Calu3 (cell line): ENCODE measurements around the gene ZNF682. TPM values are rescaled to one million over a fixed set of nuclear protein-coding genes. Genes with fewer than 3 reads are reported as not detected.
"Not testable (repeated sequence)": the region's sequence is repeated elsewhere in the genome, so short reads cannot be mapped to it uniquely, and the experiment has no call there.

Experiments used
- Bru-seq: library from RNA; stranded (reverse); fragments of 400-500 nt; gene quantifications from one replicate; lab custom pipeline; 2021; lab: Mats Ljungman, UMichigan
- BruChase-seq, 2 experiments: library from RNA; stranded (reverse); fragments of 400-500 nt; gene quantifications; one replicate each; lab custom pipeline; 2021; lab: Mats Ljungman, UMichigan
- BruUV-seq: library from RNA; stranded (reverse); fragments of 400-500 nt; replicated peaks from 2 replicates; lab custom pipeline; 2021; lab: Mats Ljungman, UMichigan
- CTCF ChIA-PET: fragments of 300-600 bp; sonication (Branson Sonifier 250); formaldehyde crosslinking; loops from one replicate; lab custom pipeline; 2022; ENCODE audit warnings: antibody characterized with exemption; lab: Charles Lee
- DNase-seq: peaks from one replicate; pipeline ENCODE4 v3.0.0; 2022
- H3K27ac Mint-ChIP-seq: one replicate; pipeline ENCODE4 v1.8.0; 2022; ENCODE audit warnings: mixed read lengths; ENCODE audit not compliant: unreplicated experiment
- H3K27me3 Mint-ChIP-seq: one replicate; pipeline ENCODE4 v1.8.0; 2022; ENCODE audit warnings: mixed read lengths; ENCODE audit not compliant: unreplicated experiment
- H3K36me3 Mint-ChIP-seq: one replicate; pipeline ENCODE4 v1.8.0; 2022; ENCODE audit warnings: mild to moderate bottlenecking, moderate library complexity, mixed read lengths; ENCODE audit not compliant: insufficient read depth, unreplicated experiment
- H3K4me1 Mint-ChIP-seq: one replicate; pipeline ENCODE4 v1.8.0; 2022; ENCODE audit warnings: mild to moderate bottlenecking, low read depth, mixed read lengths; ENCODE audit not compliant: unreplicated experiment
- H3K4me3 Mint-ChIP-seq: one replicate; pipeline ENCODE4 v1.8.0; 2022; ENCODE audit warnings: mild to moderate bottlenecking, low read depth, moderate library complexity, mixed read lengths; ENCODE audit not compliant: unreplicated experiment
- H3K9me3 Mint-ChIP-seq: one replicate; pipeline ENCODE4 v1.8.0; 2022; ENCODE audit warnings: low read depth, mixed read lengths; ENCODE audit not compliant: unreplicated experiment
- intact Hi-C: fragments of 100-400 bp; cut with micrococcal nuclease; formaldehyde crosslinking; loops from one replicate; pipeline ENCODE4 v1.10.0; 2022; ENCODE audit not compliant: unreplicated experiment
- long read RNA-seq: library from polyadenylated mRNA; stranded (forward); transcript quantifications from one replicate; pipeline ENCODE4 v2.0.0, GENCODE V29; 2022
- total RNA-seq: library from RNA; stranded (reverse); gene quantifications from 2 replicates; pipeline ENCODE4 v1.2.3, GENCODE V29; 2022
- TF ChIP-seq, protein P1 (sequence below): fragments of 200-600 bp; IDR thresholded peaks from one replicate; pipeline ENCODE4 v1.8.0; 2022; ENCODE audit warnings: antibody characterized with exemption; ENCODE audit not compliant: unreplicated experiment

ZNF682 gene
- total RNA-seq (3.1 and 3.5 TPM in 2 replicates), Bru-seq, nascent RNA (percentile 48 among the genes with signal in this experiment), BruChase-seq, experiment 1, labeled RNA remaining after a 6-hour chase (percentile 43 among the genes with signal in this experiment), BruChase-seq, experiment 2, labeled RNA remaining after a 2-hour chase (percentile 49 among the genes with signal in this experiment)
- long read RNA-seq, partial matches to known transcripts: 1 of 3 reads
- long read RNA-seq, other reads (novel, unspliced or antisense): 1 of 3 reads

DNA sequence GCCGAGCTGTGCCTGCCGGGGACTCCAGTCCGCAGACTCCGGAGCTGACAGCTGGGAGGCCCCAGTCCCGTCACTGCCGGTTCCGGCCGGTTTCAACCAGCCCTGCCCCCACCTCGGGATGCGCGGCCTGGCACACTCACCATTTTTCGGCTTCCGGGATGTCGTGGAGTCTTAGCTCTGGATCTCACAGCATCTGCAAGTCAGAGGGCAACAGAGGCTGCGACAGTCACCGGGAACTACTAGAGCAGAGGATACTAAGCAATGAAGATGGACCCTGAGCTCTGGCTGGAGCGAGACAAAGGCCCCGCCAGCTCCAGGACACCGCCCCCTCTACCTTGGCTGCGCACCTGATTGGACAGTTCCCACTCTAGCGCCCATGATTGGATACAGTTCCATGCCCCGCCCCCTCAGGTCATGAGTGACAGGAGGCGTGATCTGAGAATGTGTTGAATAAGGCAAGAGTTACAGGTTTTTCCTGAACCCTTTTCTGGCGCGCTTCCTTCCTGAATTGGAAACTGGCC lies at the start of gene ZNF682:
Gene ZNF682 (minus strand): TSS at position 303 of the 521 bp plus-strand sequence. CDS start 160 bp downstream, at position 143.
- Mint-ChIP-seq H3K4me3 (peak within 1 kb of the TSS; percentile 47), H3K27ac (no peak within 1 kb of the TSS), H3K9me3 (peaks cover 2% of the 10 kb centered on the region), H3K4me1 (no peaks in the 10 kb centered on the region), H3K36me3 (no peaks in the 10 kb centered on the region), H3K27me3 (no peaks in the 10 kb centered on the region)
- TF ChIP-seq, protein P1, sequence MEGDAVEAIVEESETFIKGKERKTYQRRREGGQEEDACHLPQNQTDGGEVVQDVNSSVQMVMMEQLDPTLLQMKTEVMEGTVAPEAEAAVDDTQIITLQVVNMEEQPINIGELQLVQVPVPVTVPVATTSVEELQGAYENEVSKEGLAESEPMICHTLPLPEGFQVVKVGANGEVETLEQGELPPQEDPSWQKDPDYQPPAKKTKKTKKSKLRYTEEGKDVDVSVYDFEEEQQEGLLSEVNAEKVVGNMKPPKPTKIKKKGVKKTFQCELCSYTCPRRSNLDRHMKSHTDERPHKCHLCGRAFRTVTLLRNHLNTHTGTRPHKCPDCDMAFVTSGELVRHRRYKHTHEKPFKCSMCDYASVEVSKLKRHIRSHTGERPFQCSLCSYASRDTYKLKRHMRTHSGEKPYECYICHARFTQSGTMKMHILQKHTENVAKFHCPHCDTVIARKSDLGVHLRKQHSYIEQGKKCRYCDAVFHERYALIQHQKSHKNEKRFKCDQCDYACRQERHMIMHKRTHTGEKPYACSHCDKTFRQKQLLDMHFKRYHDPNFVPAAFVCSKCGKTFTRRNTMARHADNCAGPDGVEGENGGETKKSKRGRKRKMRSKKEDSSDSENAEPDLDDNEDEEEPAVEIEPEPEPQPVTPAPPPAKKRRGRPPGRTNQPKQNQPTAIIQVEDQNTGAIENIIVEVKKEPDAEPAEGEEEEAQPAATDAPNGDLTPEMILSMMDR: no peak
- CTCF ChIA-PET: no interaction called here
- no TSS peak for BruUV-seq
- intact Hi-C loops: no loop called here
- peak; percentile 75 for DNase-seq

DNA sequence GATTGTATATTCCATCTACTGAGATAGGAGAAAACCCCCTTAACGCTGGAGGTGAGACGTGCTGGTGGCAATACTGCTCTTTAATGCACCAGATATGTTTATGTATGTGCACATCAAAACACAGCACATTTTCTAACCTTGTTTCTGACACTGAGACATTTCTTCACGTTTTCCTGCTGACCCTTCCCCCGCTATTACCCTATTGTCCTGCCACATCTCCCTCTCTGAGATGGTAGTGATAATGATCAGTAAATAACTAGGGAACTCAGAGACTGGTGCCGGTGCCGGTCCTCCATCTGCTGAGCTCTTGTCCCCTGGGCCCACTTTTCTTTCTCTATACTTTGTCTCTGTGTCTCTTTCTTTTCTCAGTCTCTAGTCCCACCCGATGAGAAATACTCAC lies 43.6 kb upstream of the ZNF682 start:
- H3K36me3 Mint-ChIP-seq, DNase-seq, H3K27me3 Mint-ChIP-seq, H3K4me1 Mint-ChIP-seq, H3K4me3 Mint-ChIP-seq, H3K9me3 Mint-ChIP-seq, CTCF ChIA-PET, intact Hi-C loops, BruUV-seq, H3K27ac Mint-ChIP-seq: not testable (repeated sequence)

DNA sequence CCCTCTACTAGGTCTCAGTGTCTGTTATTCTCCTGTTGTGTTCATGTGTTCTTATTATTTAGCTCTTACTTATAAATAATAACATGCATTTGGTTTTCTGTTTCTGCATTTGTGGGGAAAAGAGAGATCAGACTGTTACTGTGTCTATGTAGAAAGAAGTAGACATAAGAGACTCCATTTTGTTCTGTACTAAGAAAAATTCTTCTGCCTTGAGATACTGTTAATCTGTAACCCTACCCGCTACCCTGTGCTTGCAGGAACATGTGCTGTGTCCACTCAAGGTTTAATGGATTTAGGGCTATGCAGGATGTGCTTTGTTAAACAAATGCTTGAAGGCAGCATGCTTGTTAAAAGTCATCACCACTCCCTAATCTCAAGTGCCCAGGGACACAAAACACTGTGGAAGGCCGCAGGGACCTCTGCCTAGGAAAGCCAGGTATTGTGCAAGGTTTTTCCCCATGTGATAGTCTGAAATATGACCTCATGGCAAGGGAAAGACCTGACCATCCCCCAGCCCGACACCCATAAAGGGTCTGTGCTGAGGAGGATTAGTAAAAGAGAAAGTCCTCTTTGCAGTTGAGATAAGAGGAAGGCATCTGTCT lies 43.0 kb upstream of the ZNF682 start:
- H3K4me3 Mint-ChIP-seq, intact Hi-C loops, H3K27me3 Mint-ChIP-seq, H3K4me1 Mint-ChIP-seq, CTCF ChIA-PET, H3K27ac Mint-ChIP-seq, BruUV-seq, H3K9me3 Mint-ChIP-seq, DNase-seq, H3K36me3 Mint-ChIP-seq: not testable (repeated sequence)

DNA sequence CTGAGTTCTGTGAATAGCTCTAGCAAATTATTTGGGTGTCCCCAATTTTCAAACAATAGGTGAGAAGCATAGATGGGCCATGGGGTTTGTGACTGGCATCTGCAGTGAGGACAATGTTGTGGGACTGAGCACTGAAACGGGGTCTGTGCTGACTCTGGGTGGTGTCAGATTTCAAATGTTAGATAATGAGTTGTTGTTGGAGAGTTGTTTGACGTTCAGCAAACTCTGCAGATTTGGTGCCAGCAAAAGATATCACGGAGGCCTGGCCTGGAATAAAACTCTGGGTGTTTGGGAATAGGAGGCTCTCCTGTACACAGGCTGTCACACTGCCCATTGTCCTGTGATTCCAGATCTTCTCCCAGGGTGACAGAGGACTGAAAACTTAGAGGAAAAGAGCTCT lies 41.4 kb upstream of the ZNF682 start:
- TF ChIP-seq, protein P1: no peak
- Mint-ChIP-seq H3K27me3 (no peaks in the 10 kb centered on the region), H3K9me3 (peaks cover 5% of the 10 kb centered on the region), H3K36me3 (no peaks in the 10 kb centered on the region), H3K27ac (no peak overlapping the region), H3K4me1 (no peaks in the 10 kb centered on the region), H3K4me3 (no peak overlapping the region)
- BruUV-seq: no TSS peak
- DNase-seq: no peak
- intact Hi-C loops: no loop called here
- CTCF ChIA-PET: no interaction called here

DNA sequence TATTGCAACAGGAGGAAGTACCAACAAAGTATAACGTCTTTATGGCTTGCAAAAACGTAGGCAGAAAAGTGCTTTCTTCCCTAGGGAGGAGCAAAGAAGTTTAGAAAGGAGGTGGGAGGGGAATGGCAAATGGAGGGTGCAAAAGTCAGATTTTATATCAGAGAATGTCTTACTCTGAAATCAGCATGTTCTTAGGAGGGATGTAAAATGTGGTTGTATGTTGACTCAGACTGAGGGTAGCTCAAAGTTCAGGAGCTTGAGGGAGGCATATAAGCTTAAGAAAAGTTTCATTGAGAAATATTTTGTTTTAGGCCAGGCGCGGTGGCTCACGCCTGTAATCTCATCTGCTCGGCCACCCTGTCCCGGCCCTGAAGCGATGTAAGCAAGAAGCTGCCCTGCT lies 40.2 kb upstream of the ZNF682 start:
- no peaks in the 10 kb centered on the region for H3K4me1 Mint-ChIP-seq
- intact Hi-C loops: no loop called here
- TF ChIP-seq, protein P1: no peak

More for the DNA sequence above, 40.2 kb upstream of the ZNF682 start:
- no peaks in the 10 kb centered on the region for H3K36me3 Mint-ChIP-seq
- peaks cover 5% of the 10 kb centered on the region for H3K9me3 Mint-ChIP-seq
- no peak overlapping the region for H3K27ac Mint-ChIP-seq
- H3K4me3 Mint-ChIP-seq: no peak overlapping the region
- CTCF ChIA-PET: no interaction called here
- no peak for DNase-seq
- no peaks in the 10 kb centered on the region for H3K27me3 Mint-ChIP-seq
- BruUV-seq: no TSS peak
